ENCODE data around the gene HPCAL1.

HPCAL1 gene

GRCh38 chr2:10471955-10472354 lies 169.3 kb downstream of the HPCAL1 start:
- no peaks in the 10 kb centered on the region for H3K27me3 ChIP-seq (ENCODE audit: insufficient read depth, low read length)
- no peaks in the 10 kb centered on the region for H3K79me2 ChIP-seq (ENCODE audit: control insufficient read depth, insufficient read depth, low read length, unreplicated experiment)
- no peak overlapping the region for H3K27ac ChIP-seq (ENCODE audit: low read depth, low read length)
- no peaks in the 10 kb centered on the region for H3K4me1 ChIP-seq (ENCODE audit: control insufficient read depth, insufficient read depth, low read length, unreplicated experiment)
- no peak overlapping the region for H2AFZ ChIP-seq (ENCODE audit: low read length, unreplicated experiment)
- H3K36me3 ChIP-seq (ENCODE audit: insufficient read depth, low read length), result no peaks in the 10 kb centered on the region
- no peak overlapping the region for H3K4me3 ChIP-seq (ENCODE audit: low read depth, low read length)

- no peak overlapping the region for H2AFZ ChIP-seq (ENCODE audit: low read length, unreplicated experiment)
- no peaks in the 10 kb centered on the region for H3K36me3 ChIP-seq (ENCODE audit: insufficient read depth, low read length)
- H3K4me3 ChIP-seq (ENCODE audit: low read depth, low read length), result no peak overlapping the region
- H3K4me1 ChIP-seq (ENCODE audit: control insufficient read depth, insufficient read depth, low read length, unreplicated experiment), result no peaks in the 10 kb centered on the region
- no peak overlapping the region for H3K27ac ChIP-seq (ENCODE audit: low read depth, low read length)
- no peaks in the 10 kb centered on the region for H3K27me3 ChIP-seq (ENCODE audit: insufficient read depth, low read length)
- H3K79me2 ChIP-seq (ENCODE audit: control insufficient read depth, insufficient read depth, low read length, unreplicated experiment), result no peaks in the 10 kb centered on the region
These were observed 170.5 kb downstream of the HPCAL1 start for GRCh38 chr2:10473121-10473756.

GRCh38 chr2:10475221-10475722 lies 172.6 kb downstream of the HPCAL1 start:
- Histone ChIP-seq H2AFZ (ENCODE audit: low read length, unreplicated experiment) (no peak overlapping the region), H3K79me2 (ENCODE audit: control insufficient read depth, insufficient read depth, low read length, unreplicated experiment) (no peaks in the 10 kb centered on the region), H3K4me1 (ENCODE audit: control insufficient read depth, insufficient read depth, low read length, unreplicated experiment) (no peaks in the 10 kb centered on the region), H3K36me3 (ENCODE audit: insufficient read depth, low read length) (no peaks in the 10 kb centered on the region), H3K4me3 (ENCODE audit: low read depth, low read length) (no peak overlapping the region), H3K27me3 (ENCODE audit: insufficient read depth, low read length) (no peaks in the 10 kb centered on the region), H3K27ac (ENCODE audit: low read depth, low read length) (no peak overlapping the region)

GRCh38 chr2:10475811-10476660 lies 173.3 kb downstream of the HPCAL1 start:
- Histone ChIP-seq H2AFZ (ENCODE audit: low read length, unreplicated experiment) (no peak overlapping the region), H3K36me3 (ENCODE audit: insufficient read depth, low read length) (no peaks in the 10 kb centered on the region), H3K27ac (ENCODE audit: low read depth, low read length) (no peak overlapping the region), H3K27me3 (ENCODE audit: insufficient read depth, low read length) (peaks cover 7% of the 10 kb centered on the region), H3K4me3 (ENCODE audit: low read depth, low read length) (no peak overlapping the region), H3K4me1 (ENCODE audit: control insufficient read depth, insufficient read depth, low read length, unreplicated experiment) (no peaks in the 10 kb centered on the region), H3K79me2 (ENCODE audit: control insufficient read depth, insufficient read depth, low read length, unreplicated experiment) (no peaks in the 10 kb centered on the region)

DNA sequence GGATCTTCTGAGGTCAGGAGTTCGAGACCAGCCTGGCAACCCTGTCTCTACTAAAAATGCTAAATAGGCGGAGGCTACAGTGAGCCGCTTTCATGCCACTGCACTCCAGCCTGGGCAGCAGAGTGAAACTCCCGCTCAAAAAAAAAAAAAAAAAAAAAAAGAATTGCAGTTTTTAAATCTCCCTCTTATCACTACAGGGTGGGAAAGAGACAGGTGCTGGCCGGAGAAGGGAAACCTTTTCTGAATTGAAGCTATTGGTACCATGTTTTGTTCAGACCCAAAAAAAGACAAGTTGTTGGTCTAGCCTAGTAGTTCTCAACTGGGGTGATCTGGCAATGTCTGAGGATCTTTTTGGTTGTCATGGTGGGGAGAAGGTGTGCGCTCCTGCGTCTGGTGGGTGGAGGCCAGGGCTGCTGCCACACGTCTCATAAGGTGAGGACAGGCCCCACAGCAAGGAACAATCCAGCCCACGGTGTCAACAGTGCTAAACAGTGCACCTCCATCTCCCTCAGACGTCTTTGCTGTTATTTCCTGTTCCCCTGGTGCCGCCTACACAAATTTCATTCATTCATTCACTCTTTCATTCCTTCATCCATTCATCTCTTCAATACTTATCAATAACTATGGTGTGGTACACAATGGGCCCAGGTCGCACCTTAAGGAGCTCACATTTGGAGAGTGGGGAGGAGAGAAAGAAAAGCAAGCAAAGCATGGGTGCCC lies 174.2 kb downstream of the HPCAL1 start:
- no peak overlapping the region for H2AFZ ChIP-seq (ENCODE audit: low read length, unreplicated experiment)
- H3K4me1 ChIP-seq (ENCODE audit: control insufficient read depth, insufficient read depth, low read length, unreplicated experiment), result no peaks in the 10 kb centered on the region
- no peaks in the 10 kb centered on the region for H3K36me3 ChIP-seq (ENCODE audit: insufficient read depth, low read length)
- peaks cover 16% of the 10 kb centered on the region for H3K27me3 ChIP-seq (ENCODE audit: insufficient read depth, low read length)
- H3K27ac ChIP-seq (ENCODE audit: low read depth, low read length), result no peak overlapping the region
- no peaks in the 10 kb centered on the region for H3K79me2 ChIP-seq (ENCODE audit: control insufficient read depth, insufficient read depth, low read length, unreplicated experiment)
- H3K4me3 ChIP-seq (ENCODE audit: low read depth, low read length), result no peak overlapping the region
